HG02840 (cell line): ENCODE measurements around the gene NBDY.
"Not testable (repeated sequence)": the region's sequence is repeated elsewhere in the genome, so short reads cannot be mapped to it uniquely, and the experiment has no call there.

Experiments
- ATAC-seq: cut with Tn5 transposase; IDR thresholded peaks from one replicate; pipeline ENCODE4 v1.9.1; 2021; ENCODE audit warnings: mild to moderate bottlenecking, moderate library complexity, moderate number of reproducible peaks; ENCODE audit not compliant: unreplicated experiment, low FRiP score

Gene NBDY

GRCh38 chrX:56764153-56764974 is 35.3 kb downstream of the NBDY start:
- peak; percentile 47 for ATAC-seq

- no peak for ATAC-seq
Measured at GRCh38 chrX:56764975-56765791, 36.1 kb downstream of the NBDY start.

- ATAC-seq, result no peak
Measured at GRCh38 chrX:56765811-56766553, 36.9 kb downstream of the NBDY start.

GRCh38 chrX:56766554-56767347 is 37.7 kb downstream of the NBDY start:
- no peak for ATAC-seq

- ATAC-seq, result peak; percentile 32
Measured at GRCh38 chrX:56767348-56768119, 38.5 kb downstream of the NBDY start.

- ATAC-seq, result peak; percentile 21
Measured at GRCh38 chrX:56768120-56768660, 39.1 kb downstream of the NBDY start.

GRCh38 chrX:56772675-56773521 is 43.9 kb downstream of the NBDY start:
- peak; percentile 41 for ATAC-seq

- ATAC-seq, result peak; percentile 30
Measured at GRCh38 chrX:56773522-56774060, 44.5 kb downstream of the NBDY start.

- peak; percentile 49 for ATAC-seq
Measured at GRCh38 chrX:56778099-56778923, 49.3 kb downstream of the NBDY start.

GRCh38 chrX:56778924-56779468 is 50.0 kb downstream of the NBDY start:
- peak; percentile 40 for ATAC-seq

GRCh38 chrX:56780681-56781649 is 51.9 kb downstream of the NBDY start:
- ATAC-seq, result not testable (repeated sequence)

GRCh38 chrX:56782352-56782751 is 53.3 kb downstream of the NBDY start:
- no peak for ATAC-seq

- ATAC-seq, result no peak
Measured at GRCh38 chrX:56782791-56783449, 53.9 kb downstream of the NBDY start.

GRCh38 chrX:56783450-56783831 is 54.4 kb downstream of the NBDY start:
- no peak for ATAC-seq

GRCh38 chrX:56783996-56784620 is 55.1 kb downstream of the NBDY start:
- ATAC-seq, result no peak
